ENCODE measurements around the gene PCDHGA12.
"Not testable (repeated sequence)": the region's sequence is repeated elsewhere in the genome, so short reads cannot be mapped to it uniquely, and the experiment has no call there.

Gene PCDHGA12

GRCh38 chr5:141409598-141410306, 20.6 kb upstream of the PCDHGA12 start:
- H3K27me3 ChIP-seq (ENCODE audit: insufficient read depth, low read depth, severe bottlenecking), result no peaks in the 10 kb centered on the region
- H3K9me3 ChIP-seq (ENCODE audit: severe bottlenecking), result peaks cover 3% of the 10 kb centered on the region
- no peak for DNase-seq
- H3K27ac ChIP-seq, result no peak overlapping the region
- TF ChIP-seq, protein P1, sequence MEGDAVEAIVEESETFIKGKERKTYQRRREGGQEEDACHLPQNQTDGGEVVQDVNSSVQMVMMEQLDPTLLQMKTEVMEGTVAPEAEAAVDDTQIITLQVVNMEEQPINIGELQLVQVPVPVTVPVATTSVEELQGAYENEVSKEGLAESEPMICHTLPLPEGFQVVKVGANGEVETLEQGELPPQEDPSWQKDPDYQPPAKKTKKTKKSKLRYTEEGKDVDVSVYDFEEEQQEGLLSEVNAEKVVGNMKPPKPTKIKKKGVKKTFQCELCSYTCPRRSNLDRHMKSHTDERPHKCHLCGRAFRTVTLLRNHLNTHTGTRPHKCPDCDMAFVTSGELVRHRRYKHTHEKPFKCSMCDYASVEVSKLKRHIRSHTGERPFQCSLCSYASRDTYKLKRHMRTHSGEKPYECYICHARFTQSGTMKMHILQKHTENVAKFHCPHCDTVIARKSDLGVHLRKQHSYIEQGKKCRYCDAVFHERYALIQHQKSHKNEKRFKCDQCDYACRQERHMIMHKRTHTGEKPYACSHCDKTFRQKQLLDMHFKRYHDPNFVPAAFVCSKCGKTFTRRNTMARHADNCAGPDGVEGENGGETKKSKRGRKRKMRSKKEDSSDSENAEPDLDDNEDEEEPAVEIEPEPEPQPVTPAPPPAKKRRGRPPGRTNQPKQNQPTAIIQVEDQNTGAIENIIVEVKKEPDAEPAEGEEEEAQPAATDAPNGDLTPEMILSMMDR (IDR thresholded peaks at IDR 0.05; ENCODE audit: low read depth, low read length), result no peak
- no peaks in the 10 kb centered on the region for H3K36me3 ChIP-seq
- no peak overlapping the region for H3K4me3 ChIP-seq (ENCODE audit: low read depth, low read length)

DNA sequence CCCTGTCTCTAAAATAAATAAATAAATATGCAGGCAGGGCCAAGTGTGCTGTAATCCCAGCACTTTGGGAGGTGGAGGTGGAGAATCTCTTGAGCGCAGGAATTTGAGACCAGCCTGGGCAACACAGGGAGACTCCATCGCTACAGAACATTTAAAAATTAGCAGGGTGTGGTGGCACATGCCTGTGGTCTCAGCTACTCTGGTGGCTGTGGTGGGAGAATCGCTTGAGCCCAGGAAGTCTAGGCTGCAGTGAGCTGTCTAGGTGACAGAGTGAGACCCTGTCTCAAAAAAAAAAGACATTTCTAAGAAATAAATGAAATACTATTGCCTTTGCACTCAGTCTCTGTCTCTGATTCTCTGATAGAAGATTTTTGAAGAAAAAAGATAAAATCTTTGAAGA, 18.7 kb upstream of the PCDHGA12 start:
- H3K27ac ChIP-seq, result no peak overlapping the region
- H3K4me3 ChIP-seq (ENCODE audit: low read depth, low read length), result no peak overlapping the region
- H3K36me3 ChIP-seq, result no peaks in the 10 kb centered on the region
- peaks cover 3% of the 10 kb centered on the region for H3K9me3 ChIP-seq (ENCODE audit: severe bottlenecking)
- no peaks in the 10 kb centered on the region for H3K27me3 ChIP-seq (ENCODE audit: insufficient read depth, low read depth, severe bottlenecking)
- TF ChIP-seq, protein P1 (IDR thresholded peaks at IDR 0.05; ENCODE audit: low read depth, low read length), result no peak
- DNase-seq, result no peak

DNA sequence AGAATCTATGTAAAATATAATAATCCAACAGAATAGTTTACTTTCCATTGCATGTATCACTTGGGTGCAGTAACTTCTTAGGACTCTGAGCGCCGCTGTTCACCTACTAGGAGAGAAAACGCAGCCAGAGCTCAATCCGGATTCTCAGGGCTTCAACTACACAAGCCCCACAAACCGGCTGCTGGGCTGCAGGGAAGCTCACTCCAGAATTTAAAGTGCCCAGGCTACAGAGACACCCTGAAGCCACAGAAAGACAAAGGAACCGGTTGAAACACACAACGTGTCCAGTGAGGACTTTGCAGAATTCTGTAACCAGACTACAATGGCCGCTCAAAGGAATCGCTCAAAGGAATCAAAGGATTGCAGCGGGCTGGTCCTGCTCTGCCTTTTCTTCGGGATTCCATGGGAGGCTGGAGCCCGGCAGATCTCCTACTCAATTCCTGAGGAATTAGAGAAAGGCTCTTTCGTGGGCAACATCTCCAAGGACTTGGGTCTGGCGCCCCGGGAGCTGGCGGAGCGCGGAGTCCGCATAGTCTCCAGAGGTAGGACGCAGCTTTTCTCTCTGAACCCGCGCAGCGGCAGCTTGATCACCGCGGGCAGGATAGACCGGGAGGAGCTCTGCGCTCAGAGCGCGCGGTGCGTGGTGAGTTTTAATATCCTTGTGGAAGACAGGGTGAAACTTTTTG, 17.3 kb upstream of the PCDHGA12 start, which contains the start of gene PCDHGA10:
TSS of gene PCDHGA10 (plus strand) at position 134 of the 686 bp plus-strand sequence. CDS start at position 323, 189 bp downstream.
- Histone ChIP-seq H3K27me3 (ENCODE audit: insufficient read depth, low read depth, severe bottlenecking) (no peaks in the 10 kb centered on the region), H3K9me3 (ENCODE audit: severe bottlenecking) (peaks cover 3% of the 10 kb centered on the region), H3K4me3 (ENCODE audit: low read depth, low read length) (no peak within 1 kb of the TSS), H3K36me3 (no peaks in the 10 kb centered on the region), H3K27ac (no peak within 1 kb of the TSS)
- TF ChIP-seq, protein P1 (IDR thresholded peaks at IDR 0.05; ENCODE audit: low read depth, low read length), result peak; percentile 58
- peak; percentile 58 for DNase-seq

DNA sequence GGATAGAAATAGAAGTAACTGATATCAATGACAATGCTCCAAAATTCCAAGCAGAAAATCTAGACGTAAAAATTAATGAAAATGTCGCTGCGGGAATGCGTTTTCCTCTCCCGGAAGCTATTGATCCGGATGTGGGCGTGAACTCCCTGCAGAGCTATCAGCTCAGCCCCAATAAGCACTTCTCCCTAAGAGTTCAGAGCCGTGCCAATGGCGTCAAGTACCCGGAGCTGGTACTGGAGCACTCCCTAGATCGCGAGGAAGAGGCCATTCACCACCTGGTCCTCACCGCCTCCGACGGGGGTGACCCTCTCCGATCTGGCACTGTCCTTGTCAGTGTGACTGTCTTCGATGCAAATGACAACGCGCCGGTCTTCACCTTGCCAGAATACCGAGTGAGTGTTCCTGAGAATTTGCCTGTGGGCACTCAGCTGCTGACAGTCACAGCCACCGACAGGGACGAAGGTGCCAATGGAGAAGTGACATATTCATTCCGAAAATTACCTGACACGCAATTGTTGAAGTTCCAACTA, 16.7 kb upstream of the PCDHGA12 start:
- TF ChIP-seq, protein P1 (IDR thresholded peaks at IDR 0.05; ENCODE audit: low read depth, low read length), result no peak
- Histone ChIP-seq H3K4me3 (ENCODE audit: low read depth, low read length) (no peak overlapping the region), H3K27ac (no peak overlapping the region), H3K36me3 (no peaks in the 10 kb centered on the region), H3K9me3 (ENCODE audit: severe bottlenecking) (peaks cover 3% of the 10 kb centered on the region), H3K27me3 (ENCODE audit: insufficient read depth, low read depth, severe bottlenecking) (no peaks in the 10 kb centered on the region)
- DNase-seq, result no peak

DNA sequence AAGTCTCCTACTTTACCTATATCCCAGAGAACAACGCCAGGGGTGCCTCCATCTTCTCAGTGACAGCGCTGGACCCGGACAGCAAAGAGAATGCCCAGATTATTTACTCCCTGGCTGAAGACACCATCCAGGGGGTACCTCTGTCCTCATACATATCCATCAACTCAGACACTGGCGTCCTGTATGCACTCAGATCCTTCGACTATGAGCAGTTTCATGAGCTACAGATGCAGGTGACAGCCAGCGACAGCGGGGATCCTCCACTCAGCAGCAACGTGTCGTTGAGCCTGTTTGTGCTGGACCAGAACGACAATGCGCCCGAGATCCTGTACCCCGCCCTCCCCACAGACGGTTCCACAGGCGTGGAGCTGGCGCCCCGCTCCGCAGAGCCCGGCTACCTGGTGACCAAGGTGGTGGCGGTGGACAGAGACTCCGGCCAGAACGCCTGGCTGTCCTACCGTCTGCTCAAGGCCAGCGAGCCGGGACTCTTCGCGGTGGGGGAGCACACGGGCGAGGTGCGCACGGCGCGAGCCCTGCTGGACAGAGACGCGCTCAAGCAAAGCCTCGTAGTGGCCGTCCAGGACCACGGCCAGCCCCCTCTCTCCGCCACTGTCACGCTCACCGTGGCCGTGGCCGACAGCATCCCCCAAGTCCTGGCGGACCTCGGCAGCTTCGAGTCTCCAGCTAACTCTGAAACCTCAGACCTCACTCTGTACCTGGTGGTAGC, 15.6 kb upstream of the PCDHGA12 start:
- H3K9me3 ChIP-seq (ENCODE audit: severe bottlenecking), result peaks cover 11% of the 10 kb centered on the region
- H3K4me3 ChIP-seq (ENCODE audit: low read depth, low read length); DNase-seq: not testable (repeated sequence)

DNA sequence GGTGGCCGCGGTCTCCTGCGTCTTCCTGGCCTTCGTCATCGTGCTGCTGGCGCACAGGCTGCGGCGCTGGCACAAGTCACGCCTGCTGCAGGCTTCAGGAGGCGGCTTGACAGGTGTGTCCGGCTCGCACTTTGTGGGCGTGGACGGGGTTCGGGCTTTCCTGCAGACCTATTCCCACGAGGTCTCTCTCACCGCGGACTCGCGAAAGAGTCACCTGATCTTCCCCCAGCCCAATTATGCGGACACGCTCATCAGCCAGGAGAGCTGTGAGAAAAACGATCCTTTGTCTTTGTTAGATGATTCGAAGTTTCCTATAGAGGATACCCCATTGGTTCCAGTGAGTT, 15.1 kb upstream of the PCDHGA12 start:
- H3K27me3 ChIP-seq (ENCODE audit: insufficient read depth, low read depth, severe bottlenecking); H3K4me3 ChIP-seq (ENCODE audit: low read depth, low read length); H3K27ac ChIP-seq; DNase-seq; H3K36me3 ChIP-seq: not testable (repeated sequence)
- peaks cover 15% of the 10 kb centered on the region for H3K9me3 ChIP-seq (ENCODE audit: severe bottlenecking)

More for the DNA sequence above, 15.6 kb upstream of the PCDHGA12 start:
- not testable (repeated sequence) for H3K27ac ChIP-seq; H3K27me3 ChIP-seq (ENCODE audit: insufficient read depth, low read depth, severe bottlenecking); H3K36me3 ChIP-seq
